HCT116 (cell line): ENCODE results near the gene TCAP. TPM values are rescaled to one million over a fixed set of nuclear protein-coding genes. Genes with fewer than 3 reads are reported as not detected.
A peak's percentile ranks its signal among the peaks of the same experiment; 100 is the strongest.

Experiments
- ATAC-seq: fragments of 200-7000 bp; cut with Tn5 transposase; 2 replicates; pipeline ENCODE4 v1.9.1; 2020; ENCODE audit warnings: mild to moderate bottlenecking, moderate library complexity
- BruUV-seq: library from RNA; stranded (reverse); fragments of 400-500 nt; replicated peaks from 2 replicates; lab custom pipeline; 2021; lab: Mats Ljungman, UMichigan
- CTCF ChIA-PET: fragments of 300-600 bp; sonication (Branson Sonifier 250); formaldehyde crosslinking; loops from one replicate; lab custom pipeline; 2021; ENCODE audit warnings: antibody characterized with exemption; lab: Charles Lee
- POLR2A ChIA-PET: fragments of 300-600, 350-600 bp; sonication (Branson Sonifier 250); formaldehyde crosslinking; loops from one replicate; lab custom pipeline; 2021; ENCODE audit warnings: antibody characterized with exemption; lab: Charles Lee
- RAD21 ChIA-PET, 2 experiments: fragments of 300-600 bp; sonication (Branson Sonifier 250); formaldehyde crosslinking; loops; one replicate each; lab custom pipeline; 2023; ENCODE audit warnings: low total read pairs in 2 of 2; ENCODE audit not compliant: uncharacterized antibody in 2 of 2, unreplicated experiment in 2 of 2, low non-redundant PET in 1 of 2; lab: Charles Lee
- DNase-seq: peaks from one replicate; pipeline ENCODE4 v3.0.0-alpha.2; 2010; ENCODE audit warnings: low read depth, low spot score
- H2AFZ ChIP-seq: fragments of 200-600 bp; shearing (Covaris generic), sonication (generic); 2 replicates; pipeline ENCODE4 v1.6.1; 2017; ENCODE audit warnings: low read depth, mixed run types, mixed read lengths, antibody characterized with exemption, low read length; ENCODE audit not compliant: poor library complexity, severe bottlenecking
- H3K27ac ChIP-seq: 2 replicates; pipeline ENCODE4 v1.5.1; 2012; ENCODE audit warnings: low read depth, low read length
- H3K27me3 ChIP-seq: fragments of 200-600 bp; sonication (generic); 2 replicates; pipeline ENCODE4 v1.6.1; 2016; ENCODE audit warnings: mixed run types, low read length, mixed read lengths; ENCODE audit not compliant: insufficient read depth
- H3K36me3 ChIP-seq, 2 experiments: fragments of 200-500 bp in 1 of 2; fragments of 200-600 bp in 1 of 2; sonication (Bioruptor generic) in 1 of 2; sonication (generic) in 1 of 2; 2 replicates each; pipeline versions ENCODE4 v1.5.1 to v1.6.1; 2014 to 2016; ENCODE audit warnings: low read length in 2 of 2, inconsistent platforms in 1 of 2, mixed read lengths in 1 of 2, mixed run types in 1 of 2; ENCODE audit not compliant: insufficient read depth in 2 of 2, control insufficient read depth in 1 of 2
- H3K4me1 ChIP-seq, 2 experiments: fragments of 200-600 bp in 1 of 2; sonication (generic) in 1 of 2; 2 replicates each; pipeline versions ENCODE4 v1.5.1 to v1.6.1; 2012 to 2017; ENCODE audit warnings: low read length in 2 of 2, inconsistent platforms in 1 of 2, mild to moderate bottlenecking in 1 of 2, mixed read lengths in 1 of 2, mixed run types in 1 of 2, moderate library complexity in 1 of 2; ENCODE audit not compliant: insufficient read depth in 2 of 2, control insufficient read depth in 1 of 2
- H3K4me2 ChIP-seq: fragments of 200-600 bp; sonication (generic); 2 replicates; pipeline ENCODE4 v1.6.1; 2017; ENCODE audit warnings: mixed run types, low read length, mixed read lengths
- H3K4me3 ChIP-seq, 2 experiments: fragments of 200-600 bp in 1 of 2; sonication (generic) in 1 of 2; replicated peaks in 1 of 2; 2 replicates each; pipeline ENCODE4 v1.5.1; 2011 to 2016; ENCODE audit warnings: low read length in 2 of 2, control low read depth in 1 of 2, low read depth in 1 of 2, mild to moderate bottlenecking in 1 of 2, mixed read lengths in 1 of 2, mixed run types in 1 of 2
- H3K79me2 ChIP-seq: fragments of 200-600 bp; sonication (generic); 2 replicates; pipeline ENCODE4 v1.6.1; 2017; ENCODE audit warnings: mild to moderate bottlenecking, mixed run types, low read length, moderate library complexity, mixed read lengths; ENCODE audit not compliant: insufficient read depth
- H3K9ac ChIP-seq: fragments of 200-600 bp; sonication (generic); 2 replicates; pipeline ENCODE4 v1.6.1; 2016; ENCODE audit warnings: low read length, mixed read lengths
- H3K9me2 ChIP-seq: fragments of 200-600 bp; sonication (generic), shearing (Covaris generic); 2 replicates; pipeline ENCODE4 v1.6.1; 2017; ENCODE audit warnings: mixed run types, mild to moderate bottlenecking, moderate library complexity; ENCODE audit not compliant: insufficient read depth
- H3K9me3 ChIP-seq, 2 experiments: fragments of 200-500 bp in 1 of 2; fragments of 200-600 bp in 1 of 2; sonication (Bioruptor generic) in 1 of 2; sonication (generic) in 1 of 2; 2 replicates each; pipeline ENCODE4 v1.6.1; 2014 to 2017; ENCODE audit warnings: low read length in 2 of 2, mixed read lengths in 2 of 2, inconsistent platforms in 1 of 2, low read depth in 1 of 2, mild to moderate bottlenecking in 1 of 2, mixed run types in 1 of 2, moderate library complexity in 1 of 2; ENCODE audit not compliant: control insufficient read depth in 1 of 2, insufficient read depth in 1 of 2
- H4K20me1 ChIP-seq: fragments of 200-600 bp; sonication (generic), shearing (Covaris generic); 2 replicates; pipeline ENCODE4 v1.6.1; 2017; ENCODE audit warnings: mixed run types, mild to moderate bottlenecking, moderate library complexity; ENCODE audit not compliant: insufficient read depth
- CBX3 ChIP-seq: IDR thresholded peaks from 2 replicates; pipeline ENCODE4 v1.6.1; 2012; ENCODE audit warnings: low read depth
- EGR1 ChIP-seq: IDR thresholded peaks from 2 replicates; pipeline ENCODE4 v1.6.1; 2012; ENCODE audit warnings: low read depth
- ELF1 ChIP-seq: IDR thresholded peaks from 2 replicates; pipeline ENCODE4 v1.6.1; 2012; ENCODE audit warnings: low read depth, borderline replicate concordance
- EZH2 ChIP-seq: fragments of 200-600 bp; sonication (generic); IDR thresholded peaks from 2 replicates; pipeline ENCODE4 v1.6.1; 2017; ENCODE audit warnings: antibody characterized with exemption, mixed run types
- EZH2phosphoT487 ChIP-seq: fragments of 200-600 bp; IDR thresholded peaks from 2 replicates; pipeline ENCODE4 v1.6.1; 2018; ENCODE audit warnings: antibody characterized with exemption, borderline replicate concordance
- JUND ChIP-seq: IDR thresholded peaks from 2 replicates; pipeline ENCODE4 v1.6.1; 2012
- POLR2A ChIP-seq: IDR thresholded peaks from 2 replicates; pipeline ENCODE4 v1.7.0; 2011; ENCODE audit warnings: borderline replicate concordance; ENCODE audit not compliant: insufficient read depth, insufficient read length; ENCODE audit errors: extremely low read depth
- POLR2AphosphoS5 ChIP-seq: IDR thresholded peaks from 2 replicates; pipeline ENCODE4 v1.6.1; 2011; ENCODE audit warnings: mild to moderate bottlenecking, low read depth, low read length, moderate library complexity
- SP1 ChIP-seq: IDR thresholded peaks from 2 replicates; pipeline ENCODE4 v1.6.1; 2012; ENCODE audit warnings: low read depth
- SRF ChIP-seq: IDR thresholded peaks from 2 replicates; pipeline ENCODE4 v1.6.1; 2012; ENCODE audit warnings: low read depth
- TCF7L2 ChIP-seq: IDR thresholded peaks from 2 replicates; pipeline ENCODE4 v1.7.0; 2011; ENCODE audit warnings: borderline replicate concordance, inconsistent platforms; ENCODE audit not compliant: insufficient read depth, insufficient read length; ENCODE audit errors: extremely low read depth
- intact Hi-C: fragments of 100-400 bp; cut with micrococcal nuclease; formaldehyde crosslinking; loops from 2 replicates; pipeline ENCODE4 v1.10.0; 2022
- total RNA-seq: library from RNA; stranded (reverse); gene quantifications from one replicate; pipeline ENCODE4 v1.2.1, GENCODE V29; 2021; ENCODE audit not compliant: unreplicated experiment
- TF ChIP-seq, protein P1 (sequence below): IDR thresholded peaks from 2 replicates; pipeline ENCODE4 v1.6.1; 2012
- TF ChIP-seq, protein P2 (sequence below): IDR thresholded peaks from 2 replicates; pipeline ENCODE4 v1.6.1; 2012
- TF ChIP-seq, protein P3 (sequence below): IDR thresholded peaks from 2 replicates; pipeline ENCODE4 v1.6.1; 2011; ENCODE audit warnings: mild to moderate bottlenecking, low read length, moderate library complexity; ENCODE audit not compliant: insufficient replicate concordance; ENCODE audit errors: extremely low read depth

The TCAP gene
- total RNA-seq, 1 experiment from 2014 or later, result 1.5 TPM

DNA sequence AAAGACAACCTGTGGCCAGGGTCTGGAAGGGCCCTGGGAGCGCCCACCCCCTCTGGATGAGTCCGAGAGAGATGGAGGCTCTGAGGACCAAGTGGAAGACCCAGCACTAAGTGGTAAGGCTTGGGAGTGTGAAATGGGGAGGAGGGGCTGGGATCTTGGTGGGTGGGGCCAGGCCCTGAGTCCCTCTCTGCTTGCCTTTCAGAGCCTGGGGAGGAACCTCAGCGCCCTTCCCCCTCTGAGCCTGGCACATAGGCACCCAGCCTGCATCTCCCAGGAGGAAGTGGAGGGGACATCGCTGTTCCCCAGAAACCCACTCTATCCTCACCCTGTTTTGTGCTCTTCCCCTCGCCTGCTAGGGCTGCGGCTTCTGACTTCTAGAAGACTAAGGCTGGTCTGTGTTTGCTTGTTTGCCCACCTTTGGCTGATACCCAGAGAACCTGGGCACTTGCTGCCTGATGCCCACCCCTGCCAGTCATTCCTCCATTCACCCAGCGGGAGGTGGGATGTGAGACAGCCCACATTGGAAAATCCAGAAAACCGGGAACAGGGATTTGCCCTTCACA lies 29.5 kb upstream of the TCAP start (continued):
- TF ChIP-seq EZH2, result no peak
- TF ChIP-seq JUND, result no peak
- TF ChIP-seq, protein P1, sequence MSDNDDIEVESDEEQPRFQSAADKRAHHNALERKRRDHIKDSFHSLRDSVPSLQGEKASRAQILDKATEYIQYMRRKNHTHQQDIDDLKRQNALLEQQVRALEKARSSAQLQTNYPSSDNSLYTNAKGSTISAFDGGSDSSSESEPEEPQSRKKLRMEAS, result no peak
- no peak for TF ChIP-seq SRF
- no peak for TF ChIP-seq SP1
- no peak for TF ChIP-seq EGR1
- TF ChIP-seq, protein P2, sequence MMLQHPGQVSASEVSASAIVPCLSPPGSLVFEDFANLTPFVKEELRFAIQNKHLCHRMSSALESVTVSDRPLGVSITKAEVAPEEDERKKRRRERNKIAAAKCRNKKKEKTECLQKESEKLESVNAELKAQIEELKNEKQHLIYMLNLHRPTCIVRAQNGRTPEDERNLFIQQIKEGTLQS, result no peak
- no peak for TF ChIP-seq ELF1
- no peak for TF ChIP-seq POLR2AphosphoS5
- no peak for TF ChIP-seq POLR2A
- TF ChIP-seq CBX3, result no peak
- TF ChIP-seq, protein P3, sequence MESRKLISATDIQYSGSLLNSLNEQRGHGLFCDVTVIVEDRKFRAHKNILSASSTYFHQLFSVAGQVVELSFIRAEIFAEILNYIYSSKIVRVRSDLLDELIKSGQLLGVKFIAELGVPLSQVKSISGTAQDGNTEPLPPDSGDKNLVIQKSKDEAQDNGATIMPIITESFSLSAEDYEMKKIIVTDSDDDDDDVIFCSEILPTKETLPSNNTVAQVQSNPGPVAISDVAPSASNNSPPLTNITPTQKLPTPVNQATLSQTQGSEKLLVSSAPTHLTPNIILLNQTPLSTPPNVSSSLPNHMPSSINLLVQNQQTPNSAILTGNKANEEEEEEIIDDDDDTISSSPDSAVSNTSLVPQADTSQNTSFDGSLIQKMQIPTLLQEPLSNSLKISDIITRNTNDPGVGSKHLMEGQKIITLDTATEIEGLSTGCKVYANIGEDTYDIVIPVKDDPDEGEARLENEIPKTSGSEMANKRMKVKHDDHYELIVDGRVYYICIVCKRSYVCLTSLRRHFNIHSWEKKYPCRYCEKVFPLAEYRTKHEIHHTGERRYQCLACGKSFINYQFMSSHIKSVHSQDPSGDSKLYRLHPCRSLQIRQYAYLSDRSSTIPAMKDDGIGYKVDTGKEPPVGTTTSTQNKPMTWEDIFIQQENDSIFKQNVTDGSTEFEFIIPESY, result no peak
- no peak for TF ChIP-seq EZH2phosphoT487
- no peak for TF ChIP-seq TCF7L2

DNA sequence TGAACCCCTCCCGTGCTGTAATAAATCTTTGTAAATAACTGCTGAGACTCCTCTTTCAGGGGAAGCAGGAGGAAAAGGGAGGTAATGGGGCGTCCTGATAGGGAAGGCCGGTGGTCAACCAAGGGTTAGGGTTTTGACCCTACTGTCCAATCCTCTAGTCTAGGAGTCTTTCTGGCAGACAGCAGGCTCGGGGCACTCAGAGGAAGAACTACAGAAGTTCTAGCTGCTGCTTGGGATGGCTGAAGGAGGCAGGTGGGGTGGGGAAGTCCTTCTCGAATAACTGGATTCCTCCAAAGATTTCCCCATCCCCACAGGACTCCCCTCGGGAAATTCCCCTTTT lies 28.6 kb upstream of the TCAP start:
- POLR2A ChIA-PET, result no interaction called here
- ATAC-seq (peak; percentile 3), DNase-seq (no peak)
- TSS peak; percentile 89 for BruUV-seq
- Histone ChIP-seq H3K27ac (peak overlapping the region; percentile 72), H3K9ac (peak overlapping the region; percentile 90), H3K9me3 (no peaks in the 10 kb centered on the region), H3K27me3 (no peaks in the 10 kb centered on the region), H3K79me2 (peaks cover 33% of the 10 kb centered on the region), H3K36me3 (no peaks in the 10 kb centered on the region), H3K4me3 (peak overlapping the region; percentile 94 to 99), H3K4me2 (peak overlapping the region; percentile 94), H3K4me1 (peaks cover 49 to 65% of the 10 kb centered on the region in 2 experiments), H3K9me2 (no peaks in the 10 kb centered on the region), H4K20me1 (no peaks in the 10 kb centered on the region), H2AFZ (no peak overlapping the region)
- CTCF ChIA-PET, result interaction anchor here (1.0 to 1.7 kb wide), 2 partner anchors 13 to 17 kb away, joined by 3 to 7 read pairs; no protein-coding TSS in a partner anchor
- intact Hi-C loops, result no loop called here
- RAD21 ChIA-PET, result no interaction called here
- TF ChIP-seq, protein P1, result no peak
- TF ChIP-seq SRF (no peak), EGR1 (no peak)
- TF ChIP-seq, protein P2, result no peak
- TF ChIP-seq, all 23 proteins: peak for 0
